ENCODE results near the gene TMEM270.
A peak's percentile ranks its signal among the peaks of the same experiment; 100 is the strongest.

Gene TMEM270

GRCh38 chr7:73861305-73861704, 346 bp downstream of the TMEM270 start:
- DNase-seq (ENCODE audit: low spot score) = no peak
- Histone ChIP-seq H3K27ac (no peak overlapping the region), H3K4me3 (no peak overlapping the region)
- TF ChIP-seq, protein P1, sequence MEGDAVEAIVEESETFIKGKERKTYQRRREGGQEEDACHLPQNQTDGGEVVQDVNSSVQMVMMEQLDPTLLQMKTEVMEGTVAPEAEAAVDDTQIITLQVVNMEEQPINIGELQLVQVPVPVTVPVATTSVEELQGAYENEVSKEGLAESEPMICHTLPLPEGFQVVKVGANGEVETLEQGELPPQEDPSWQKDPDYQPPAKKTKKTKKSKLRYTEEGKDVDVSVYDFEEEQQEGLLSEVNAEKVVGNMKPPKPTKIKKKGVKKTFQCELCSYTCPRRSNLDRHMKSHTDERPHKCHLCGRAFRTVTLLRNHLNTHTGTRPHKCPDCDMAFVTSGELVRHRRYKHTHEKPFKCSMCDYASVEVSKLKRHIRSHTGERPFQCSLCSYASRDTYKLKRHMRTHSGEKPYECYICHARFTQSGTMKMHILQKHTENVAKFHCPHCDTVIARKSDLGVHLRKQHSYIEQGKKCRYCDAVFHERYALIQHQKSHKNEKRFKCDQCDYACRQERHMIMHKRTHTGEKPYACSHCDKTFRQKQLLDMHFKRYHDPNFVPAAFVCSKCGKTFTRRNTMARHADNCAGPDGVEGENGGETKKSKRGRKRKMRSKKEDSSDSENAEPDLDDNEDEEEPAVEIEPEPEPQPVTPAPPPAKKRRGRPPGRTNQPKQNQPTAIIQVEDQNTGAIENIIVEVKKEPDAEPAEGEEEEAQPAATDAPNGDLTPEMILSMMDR (IDR thresholded peaks at IDR 0.05) = no peak

- Histone ChIP-seq H3K4me3 (no peak overlapping the region), H3K27ac (no peak overlapping the region)
- TF ChIP-seq, protein P1 (IDR thresholded peaks at IDR 0.05) = no peak
- no peak for DNase-seq (ENCODE audit: low spot score)
These were observed 4.2 kb downstream of the TMEM270 start for GRCh38 chr7:73864981-73865711.

- no peak overlapping the region for H3K4me3 ChIP-seq
- DNase-seq (ENCODE audit: low spot score) = no peak
- TF ChIP-seq, protein P1 (IDR thresholded peaks at IDR 0.05) = peak; percentile 43
- H3K27ac ChIP-seq = no peak overlapping the region
These were observed 4.9 kb downstream of the TMEM270 start for GRCh38 chr7:73865738-73866445.

DNA sequence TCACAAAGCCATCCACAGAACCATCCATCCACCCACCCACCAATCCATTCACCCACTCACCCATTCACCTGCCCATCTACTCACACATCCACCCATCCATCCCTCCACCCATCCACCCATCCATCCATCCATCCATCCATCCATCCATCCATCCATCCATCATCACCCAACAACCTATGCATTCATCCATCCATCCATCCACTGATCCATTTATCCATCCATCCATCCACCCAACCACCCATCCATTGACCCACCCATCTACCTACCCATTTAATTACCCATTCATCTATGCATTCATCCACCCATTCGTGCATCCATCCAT, 5.4 kb downstream of the TMEM270 start:
- H3K4me3 ChIP-seq = no peak overlapping the region
- no peak overlapping the region for H3K27ac ChIP-seq
- DNase-seq (ENCODE audit: low spot score) = no peak
- TF ChIP-seq, protein P1 (IDR thresholded peaks at IDR 0.05) = no peak

DNA sequence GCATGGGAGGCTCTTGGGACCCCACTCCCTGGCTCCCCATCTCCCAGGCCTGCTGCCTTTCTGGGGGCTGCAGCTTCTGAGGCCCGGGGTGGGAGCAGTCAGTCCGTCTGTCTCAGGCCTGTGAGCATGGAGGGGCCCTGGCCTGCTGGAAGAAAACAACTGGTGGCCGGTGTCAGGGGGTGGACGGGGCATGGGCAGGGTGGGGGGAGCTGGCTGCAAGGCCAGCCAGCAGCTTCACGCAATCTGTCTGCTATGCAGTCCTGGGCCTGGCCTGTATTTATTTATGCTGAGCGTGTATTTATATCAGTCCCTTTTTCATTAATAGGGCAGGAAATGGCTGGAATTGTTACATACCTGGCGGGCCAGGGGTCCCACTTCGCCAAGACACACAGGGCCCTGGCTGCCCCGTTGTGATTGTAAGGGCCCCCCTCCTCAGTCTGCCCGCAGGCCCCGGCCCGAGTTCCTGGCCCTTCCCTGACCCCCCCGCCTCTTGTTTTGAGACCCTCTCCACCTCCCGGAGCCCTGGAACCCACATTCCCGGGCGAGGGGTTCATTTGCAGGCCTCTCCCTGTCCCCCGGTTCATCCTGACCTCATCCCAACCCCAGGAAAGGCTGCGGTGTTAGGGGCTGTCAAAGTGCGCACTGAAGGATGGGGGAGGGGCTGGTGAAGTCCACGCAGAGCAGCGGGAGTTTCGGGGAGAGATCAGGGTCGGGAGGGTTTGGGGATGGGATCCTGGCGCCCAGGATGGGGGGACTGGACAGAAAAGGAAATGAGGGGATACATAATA, 8.2 kb downstream of the TMEM270 start:
- DNase-seq (ENCODE audit: low spot score) = no peak
- peak overlapping the region; percentile 82 to 95 for H3K27ac ChIP-seq

DNA sequence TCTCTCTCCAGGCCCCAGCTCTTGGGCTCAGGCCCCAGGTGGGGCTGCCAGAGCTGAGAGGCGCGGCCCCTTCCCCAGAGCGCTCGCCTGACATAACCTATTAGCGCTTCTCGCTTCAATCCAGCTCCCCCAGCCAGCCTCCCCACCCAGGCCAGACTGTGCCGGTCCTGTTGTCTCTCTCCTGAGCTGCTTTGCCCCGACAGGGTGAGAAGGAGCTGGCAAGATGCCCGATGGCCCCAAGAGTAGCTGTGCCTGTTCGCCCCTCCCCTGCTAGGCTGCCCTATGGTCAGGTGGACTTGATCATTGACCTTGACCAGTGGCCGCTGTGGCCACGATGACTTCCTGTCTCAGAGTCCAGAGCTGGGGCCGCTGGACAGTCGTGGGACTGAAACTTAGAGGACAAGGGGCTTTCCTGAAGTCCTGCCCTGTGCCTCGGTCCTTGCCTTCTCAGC, 9.1 kb downstream of the TMEM270 start:
- TF ChIP-seq, protein P1 (IDR thresholded peaks at IDR 0.05) = no peak
- H3K4me3 ChIP-seq = no peak overlapping the region
- H3K27ac ChIP-seq = peak overlapping the region; percentile 82 to 95
- no peak for DNase-seq (ENCODE audit: low spot score)

More for the DNA sequence above, 8.2 kb downstream of the TMEM270 start:
- H3K4me3 ChIP-seq = no peak overlapping the region
- TF ChIP-seq, protein P1 (IDR thresholded peaks at IDR 0.05) = no peak
